ENCODE results near the gene SLC35D3.

DNA sequence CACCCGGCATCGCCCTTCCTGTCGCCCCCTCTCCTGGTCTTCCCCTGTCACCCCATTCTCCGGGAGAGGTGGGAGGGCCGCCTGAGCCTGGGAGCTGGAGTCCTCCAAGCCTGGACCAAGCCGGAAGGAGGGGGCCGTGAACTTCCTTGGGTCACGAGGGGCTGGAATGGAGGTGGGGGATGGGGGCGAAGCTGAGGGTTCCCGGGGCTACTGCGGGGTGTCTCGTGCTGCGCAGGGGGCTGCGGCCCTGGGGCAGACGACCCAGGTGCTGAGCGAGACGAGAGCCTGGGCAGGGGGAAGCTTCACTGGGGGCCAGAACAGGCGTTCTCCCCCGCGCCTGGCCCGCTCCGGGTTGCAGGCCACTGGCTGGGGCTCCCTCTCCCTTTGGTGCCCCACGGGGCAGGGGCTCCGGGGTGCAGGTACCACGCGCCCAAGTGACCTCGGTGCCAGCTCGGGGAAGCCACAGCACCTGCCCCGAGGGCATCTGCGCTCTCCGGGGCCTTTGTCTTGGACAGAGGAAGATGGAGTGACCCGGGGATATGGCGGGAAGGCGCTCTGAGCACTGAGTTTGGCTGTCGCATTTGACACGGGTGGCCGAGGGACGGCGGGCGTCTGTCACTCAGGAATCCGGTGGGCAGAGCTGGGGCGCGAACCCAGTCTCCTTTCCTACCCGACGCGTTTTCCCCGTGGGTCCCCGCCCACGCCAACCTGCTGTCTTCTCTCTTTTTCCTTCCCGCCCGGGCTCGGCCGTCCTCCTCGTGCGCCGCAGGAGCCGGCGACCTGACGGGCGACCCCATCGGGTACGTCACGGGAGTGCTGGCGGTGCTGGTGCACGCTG, 1.2 kb downstream of the SLC35D3 start:
- TF ChIP-seq, protein P1, sequence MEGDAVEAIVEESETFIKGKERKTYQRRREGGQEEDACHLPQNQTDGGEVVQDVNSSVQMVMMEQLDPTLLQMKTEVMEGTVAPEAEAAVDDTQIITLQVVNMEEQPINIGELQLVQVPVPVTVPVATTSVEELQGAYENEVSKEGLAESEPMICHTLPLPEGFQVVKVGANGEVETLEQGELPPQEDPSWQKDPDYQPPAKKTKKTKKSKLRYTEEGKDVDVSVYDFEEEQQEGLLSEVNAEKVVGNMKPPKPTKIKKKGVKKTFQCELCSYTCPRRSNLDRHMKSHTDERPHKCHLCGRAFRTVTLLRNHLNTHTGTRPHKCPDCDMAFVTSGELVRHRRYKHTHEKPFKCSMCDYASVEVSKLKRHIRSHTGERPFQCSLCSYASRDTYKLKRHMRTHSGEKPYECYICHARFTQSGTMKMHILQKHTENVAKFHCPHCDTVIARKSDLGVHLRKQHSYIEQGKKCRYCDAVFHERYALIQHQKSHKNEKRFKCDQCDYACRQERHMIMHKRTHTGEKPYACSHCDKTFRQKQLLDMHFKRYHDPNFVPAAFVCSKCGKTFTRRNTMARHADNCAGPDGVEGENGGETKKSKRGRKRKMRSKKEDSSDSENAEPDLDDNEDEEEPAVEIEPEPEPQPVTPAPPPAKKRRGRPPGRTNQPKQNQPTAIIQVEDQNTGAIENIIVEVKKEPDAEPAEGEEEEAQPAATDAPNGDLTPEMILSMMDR (IDR thresholded peaks at IDR 0.05) = no peak
- TF ChIP-seq POLR2A (IDR thresholded peaks at IDR 0.05) = no peak
